ENCODE measurements around the gene SEC62. TPM values are rescaled to one million over a fixed set of nuclear protein-coding genes. Genes with fewer than 3 reads are reported as not detected.

The SEC62 gene
- total RNA-seq, 6 experiments from 2014 or later, result 124 to 153 (median 133) TPM

GRCh38 chr3:169984292-169984691, 17.7 kb downstream of the SEC62 start:
- Mint-ChIP-seq H3K36me3 (ENCODE audit: low read depth) (peaks cover 44% of the 10 kb centered on the region), H3K27me3 (ENCODE audit: insufficient read depth) (no peaks in the 10 kb centered on the region), H3K4me1 (ENCODE audit: low read depth) (peaks cover 11% of the 10 kb centered on the region), H3K9me3 (no peaks in the 10 kb centered on the region), H3K27ac (no peak overlapping the region), H3K4me3 (no peak overlapping the region)
- no peak for TF ChIP-seq CTCF (IDR thresholded peaks at IDR 0.05)
- no peak for DNase-seq

- DNase-seq, result no peak
- no peak for TF ChIP-seq CTCF (IDR thresholded peaks at IDR 0.05)
- Mint-ChIP-seq H3K4me1 (ENCODE audit: low read depth) (no peaks in the 10 kb centered on the region), H3K27me3 (ENCODE audit: insufficient read depth) (no peaks in the 10 kb centered on the region; the same call in 1 of the 2 replicates), H3K4me3 (no peak overlapping the region), H3K9me3 (no peaks in the 10 kb centered on the region), H3K36me3 (ENCODE audit: low read depth) (peaks cover 24% of the 10 kb centered on the region), H3K27ac (no peak overlapping the region; the same call in 1 of the 2 replicates)
Measured at GRCh38 chr3:169990431-169990830, 23.8 kb downstream of the SEC62 start.

DNA sequence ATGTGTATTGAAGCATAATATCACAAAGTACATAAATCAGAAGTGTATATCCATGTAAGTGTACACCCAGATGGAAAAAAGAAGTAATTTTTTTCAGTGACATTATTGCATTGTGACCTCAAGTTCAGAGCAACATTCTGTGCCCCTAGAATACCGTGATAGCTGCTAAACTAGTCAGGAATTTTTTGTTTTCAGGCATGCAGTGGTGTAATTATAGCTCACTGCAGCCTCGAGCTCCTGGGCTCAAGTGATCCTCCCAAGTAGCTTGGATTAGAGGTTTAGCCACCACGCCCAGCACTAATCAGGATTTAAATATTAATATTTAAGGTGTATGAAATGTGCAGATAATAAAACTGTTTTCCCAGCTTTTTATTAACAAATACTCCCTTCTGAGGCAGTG, 25.5 kb downstream of the SEC62 start:
- H3K36me3 Mint-ChIP-seq (ENCODE audit: low read depth), result peaks cover 30% of the 10 kb centered on the region
- DNase-seq, result no peak
- H3K4me1 Mint-ChIP-seq (ENCODE audit: low read depth), result peaks cover 13% of the 10 kb centered on the region
- no peak for TF ChIP-seq CTCF (IDR thresholded peaks at IDR 0.05)
- H3K9me3 Mint-ChIP-seq, result no peaks in the 10 kb centered on the region
- no peak overlapping the region for H3K4me3 Mint-ChIP-seq
- no peak overlapping the region for H3K27ac Mint-ChIP-seq
- H3K27me3 Mint-ChIP-seq (ENCODE audit: insufficient read depth), result no peaks in the 10 kb centered on the region; the same call in 1 of the 2 replicates

- peaks cover 32% of the 10 kb centered on the region for H3K36me3 Mint-ChIP-seq (ENCODE audit: low read depth)
- H3K4me1 Mint-ChIP-seq (ENCODE audit: low read depth), result peaks cover 14% of the 10 kb centered on the region
- no peaks in the 10 kb centered on the region; the same call in 1 of the 2 replicates for H3K27me3 Mint-ChIP-seq (ENCODE audit: insufficient read depth)
- no peak overlapping the region for H3K4me3 Mint-ChIP-seq
- DNase-seq, result no peak
- no peaks in the 10 kb centered on the region for H3K9me3 Mint-ChIP-seq
- no peak overlapping the region; the same call in 1 of the 2 replicates for H3K27ac Mint-ChIP-seq
- TF ChIP-seq CTCF (IDR thresholded peaks at IDR 0.05), result no peak
Measured at GRCh38 chr3:169992781-169993180, 26.2 kb downstream of the SEC62 start.

DNA sequence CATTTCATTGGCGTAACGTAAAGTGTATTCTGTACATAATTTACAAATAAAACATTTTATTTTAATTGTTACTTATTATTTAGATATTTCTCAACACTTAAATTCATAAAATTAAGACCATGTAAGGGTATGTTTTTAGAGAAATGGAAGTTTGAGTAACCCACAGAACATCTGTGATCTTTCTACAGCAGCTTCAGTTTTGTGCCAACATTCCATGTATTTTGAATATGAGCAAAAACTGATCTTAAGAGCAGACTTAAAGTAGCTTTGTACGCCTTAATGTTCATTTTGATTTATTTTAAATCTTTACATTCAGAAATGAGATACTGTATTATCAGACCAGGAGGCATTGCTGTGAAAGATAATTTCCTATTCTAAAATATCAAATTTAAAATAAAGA, 27.2 kb downstream of the SEC62 start:
- peaks cover 20% of the 10 kb centered on the region for H3K4me1 Mint-ChIP-seq (ENCODE audit: low read depth)
- no peaks in the 10 kb centered on the region for H3K9me3 Mint-ChIP-seq
- no peak for DNase-seq
- peaks cover 30% of the 10 kb centered on the region for H3K36me3 Mint-ChIP-seq (ENCODE audit: low read depth)
- no peak overlapping the region for H3K4me3 Mint-ChIP-seq
- no peak overlapping the region for H3K27ac Mint-ChIP-seq
- H3K27me3 Mint-ChIP-seq (ENCODE audit: insufficient read depth), result no peaks in the 10 kb centered on the region; the same call in 1 of the 2 replicates
- no peak for TF ChIP-seq CTCF (IDR thresholded peaks at IDR 0.05)

- Mint-ChIP-seq H3K36me3 (ENCODE audit: low read depth) (peaks cover 37% of the 10 kb centered on the region), H3K9me3 (no peaks in the 10 kb centered on the region), H3K27me3 (ENCODE audit: insufficient read depth) (no peaks in the 10 kb centered on the region; the same call in 1 of the 2 replicates), H3K27ac (peak overlapping the region; percentile 52; the same call in 1 of the 2 replicates), H3K4me3 (no peak overlapping the region), H3K4me1 (ENCODE audit: low read depth) (peaks cover 30% of the 10 kb centered on the region)
- no peak for TF ChIP-seq CTCF (IDR thresholded peaks at IDR 0.05)
- DNase-seq, result no peak
Measured at GRCh38 chr3:169996063-169996462, 29.5 kb downstream of the SEC62 start.

All from HFFc6 (cell line).